Left ventricle myocardium inferior (tissue), 1 donor: ENCODE measurements around the gene YJEFN3. TPM values are rescaled to one million over a fixed set of nuclear protein-coding genes. Genes with fewer than 3 reads are reported as not detected.

Source experiments
- DNase-seq: peaks from one replicate; pipeline ENCODE4 v3.0.0-alpha.2; 2020
- H3K27ac ChIP-seq: fragments of 200-600 bp; replicated peaks from 2 replicates; pipeline ENCODE4 v1.8.0; 2021
- H3K27me3 ChIP-seq: fragments of 200-600 bp; 2 replicates; pipeline ENCODE4 v1.8.0; 2021; ENCODE audit warnings: low read depth
- H3K36me3 ChIP-seq: fragments of 200-600 bp; 2 replicates; pipeline ENCODE4 v1.8.0; 2021
- H3K4me1 ChIP-seq: fragments of 200-600 bp; 2 replicates; pipeline ENCODE4 v1.8.0; 2021
- H3K4me3 ChIP-seq: fragments of 200-600 bp; 2 replicates; pipeline ENCODE4 v1.8.0; 2021; ENCODE audit warnings: mild to moderate bottlenecking, moderate library complexity
- H3K9me3 ChIP-seq: fragments of 200-600 bp; replicated peaks from 2 replicates; pipeline ENCODE4 v1.8.0; 2021
- intact Hi-C: fragments of 100-400 bp; cut with micrococcal nuclease; formaldehyde crosslinking; loops from one replicate; pipeline ENCODE4 v1.11.0; 2022
- total RNA-seq: library from RNA; stranded (reverse); fragmentation: NEBNext Ultra II Directional; extraction: Animal tissue kit (Norgen Biotek cat#: 25700); gene quantifications from one replicate; pipeline ENCODE4 v1.2.1, GENCODE V29; 2021
- TF ChIP-seq, protein P1 (sequence below): fragments of 200-600 bp; IDR thresholded peaks from 2 replicates; pipeline ENCODE4 v1.8.0; 2021; ENCODE audit warnings: antibody characterized with exemption, mild to moderate bottlenecking, borderline replicate concordance
- donor health status: DM: no; HTN: yes; CAD: no; lungs with severe emphysema.

Gene YJEFN3
- total RNA-seq, 1 donor from 2014 or later, result 7.8 TPM

DNA sequence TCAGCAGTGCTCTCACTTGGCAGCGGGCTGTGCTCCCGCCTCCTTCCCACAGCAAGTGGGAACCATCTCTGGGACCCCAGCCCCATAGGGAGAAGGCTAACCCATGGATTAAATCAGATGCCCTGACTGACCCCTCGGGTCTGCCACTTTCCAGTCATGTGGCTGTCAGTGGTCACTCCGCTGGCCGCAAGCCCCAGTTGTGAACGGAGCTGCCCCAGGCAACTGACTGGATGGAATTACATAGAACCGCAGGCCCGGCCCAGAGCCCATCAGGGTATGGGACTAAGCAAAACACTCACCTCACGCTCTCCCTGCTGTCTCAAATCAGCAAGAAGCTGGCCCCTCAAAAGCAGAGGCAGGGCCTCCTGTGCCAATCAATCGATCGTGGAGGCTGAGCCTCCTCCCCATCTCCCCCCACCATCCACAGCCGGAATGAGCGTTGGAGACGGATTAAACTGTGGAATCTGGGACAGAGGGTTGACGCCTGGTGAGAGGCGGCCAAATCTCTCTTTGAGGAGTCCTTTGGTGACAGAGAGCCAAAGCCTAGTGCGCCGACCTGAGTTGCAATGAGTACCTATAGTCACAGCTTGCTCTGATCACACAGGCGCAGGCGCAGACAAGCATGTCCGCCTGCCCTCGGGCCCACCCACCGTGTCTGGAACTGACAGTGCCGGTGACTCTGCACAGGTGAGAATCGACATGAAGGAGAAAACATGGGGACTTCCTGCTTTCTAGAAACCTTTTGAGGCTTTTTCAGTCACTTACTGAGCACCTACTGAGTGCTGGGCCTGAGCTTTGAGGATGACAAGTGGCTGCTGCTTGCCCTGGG lies 51.0 kb downstream of the YJEFN3 start:
- H3K4me3 ChIP-seq, result no peak overlapping the region
- no peaks in the 10 kb centered on the region for H3K36me3 ChIP-seq
- intact Hi-C loops, result no loop called here
- H3K4me1 ChIP-seq, result no peaks in the 10 kb centered on the region
- no peak for DNase-seq
- no peaks in the 10 kb centered on the region for H3K27me3 ChIP-seq
- no peaks in the 10 kb centered on the region for H3K9me3 ChIP-seq
- TF ChIP-seq, protein P1, sequence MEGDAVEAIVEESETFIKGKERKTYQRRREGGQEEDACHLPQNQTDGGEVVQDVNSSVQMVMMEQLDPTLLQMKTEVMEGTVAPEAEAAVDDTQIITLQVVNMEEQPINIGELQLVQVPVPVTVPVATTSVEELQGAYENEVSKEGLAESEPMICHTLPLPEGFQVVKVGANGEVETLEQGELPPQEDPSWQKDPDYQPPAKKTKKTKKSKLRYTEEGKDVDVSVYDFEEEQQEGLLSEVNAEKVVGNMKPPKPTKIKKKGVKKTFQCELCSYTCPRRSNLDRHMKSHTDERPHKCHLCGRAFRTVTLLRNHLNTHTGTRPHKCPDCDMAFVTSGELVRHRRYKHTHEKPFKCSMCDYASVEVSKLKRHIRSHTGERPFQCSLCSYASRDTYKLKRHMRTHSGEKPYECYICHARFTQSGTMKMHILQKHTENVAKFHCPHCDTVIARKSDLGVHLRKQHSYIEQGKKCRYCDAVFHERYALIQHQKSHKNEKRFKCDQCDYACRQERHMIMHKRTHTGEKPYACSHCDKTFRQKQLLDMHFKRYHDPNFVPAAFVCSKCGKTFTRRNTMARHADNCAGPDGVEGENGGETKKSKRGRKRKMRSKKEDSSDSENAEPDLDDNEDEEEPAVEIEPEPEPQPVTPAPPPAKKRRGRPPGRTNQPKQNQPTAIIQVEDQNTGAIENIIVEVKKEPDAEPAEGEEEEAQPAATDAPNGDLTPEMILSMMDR, result no peak
- no peak overlapping the region for H3K27ac ChIP-seq

DNA sequence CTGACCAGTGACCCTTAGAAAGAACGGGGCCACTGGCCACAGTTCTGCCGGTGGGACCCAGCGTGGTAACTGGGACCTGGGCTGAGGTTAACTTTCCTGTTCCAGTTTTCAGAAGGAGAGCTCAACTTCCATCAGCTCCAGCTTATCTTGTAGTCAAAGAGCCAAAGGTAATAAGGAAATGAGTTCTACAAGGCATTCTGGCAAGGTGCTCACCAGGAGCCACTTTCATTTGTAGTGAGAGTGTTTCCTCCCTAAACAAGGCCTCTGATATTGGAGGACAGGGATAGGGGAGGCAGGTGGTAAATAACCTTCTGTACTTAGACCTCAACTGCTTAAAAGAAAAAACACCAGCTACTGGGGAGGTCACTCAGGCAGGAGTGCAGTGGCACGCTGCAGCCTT lies 51.7 kb downstream of the YJEFN3 start:
- no peak for DNase-seq
- TF ChIP-seq, protein P1, result no peak
- no peaks in the 10 kb centered on the region for H3K27me3 ChIP-seq

DNA sequence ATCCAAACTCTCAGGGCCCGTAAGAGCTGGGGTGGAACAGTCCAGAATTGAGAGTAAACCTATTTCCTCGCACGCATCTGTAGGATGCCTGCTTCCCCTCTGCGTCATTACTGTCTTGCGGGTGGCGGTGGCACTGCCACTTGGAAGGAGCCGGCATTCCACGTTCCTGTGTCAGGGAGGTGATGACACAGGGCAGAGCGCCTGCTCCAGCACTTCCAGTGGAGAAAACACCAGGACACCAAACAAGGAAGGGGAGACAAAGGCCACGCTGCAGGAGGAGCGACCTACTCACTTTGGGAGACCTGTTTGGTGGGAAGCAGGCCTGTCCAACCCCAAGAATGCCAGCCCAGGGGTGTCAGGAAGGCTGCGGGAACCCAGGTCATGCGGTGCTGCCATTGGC lies 52.7 kb downstream of the YJEFN3 start:
- H3K27ac ChIP-seq, result no peak overlapping the region
- DNase-seq, result no peak
- no peaks in the 10 kb centered on the region for H3K27me3 ChIP-seq
- no peak overlapping the region for H3K4me3 ChIP-seq
- intact Hi-C loops, result no loop called here
- H3K36me3 ChIP-seq, result no peaks in the 10 kb centered on the region
- H3K4me1 ChIP-seq, result no peaks in the 10 kb centered on the region
- TF ChIP-seq, protein P1, result no peak
- no peaks in the 10 kb centered on the region for H3K9me3 ChIP-seq

More for the DNA sequence above, 51.7 kb downstream of the YJEFN3 start:
- Histone ChIP-seq H3K4me3 (no peak overlapping the region), H3K27ac (no peak overlapping the region), H3K4me1 (no peaks in the 10 kb centered on the region), H3K9me3 (no peaks in the 10 kb centered on the region), H3K36me3 (no peaks in the 10 kb centered on the region)
- intact Hi-C loops, result no loop called here

DNA sequence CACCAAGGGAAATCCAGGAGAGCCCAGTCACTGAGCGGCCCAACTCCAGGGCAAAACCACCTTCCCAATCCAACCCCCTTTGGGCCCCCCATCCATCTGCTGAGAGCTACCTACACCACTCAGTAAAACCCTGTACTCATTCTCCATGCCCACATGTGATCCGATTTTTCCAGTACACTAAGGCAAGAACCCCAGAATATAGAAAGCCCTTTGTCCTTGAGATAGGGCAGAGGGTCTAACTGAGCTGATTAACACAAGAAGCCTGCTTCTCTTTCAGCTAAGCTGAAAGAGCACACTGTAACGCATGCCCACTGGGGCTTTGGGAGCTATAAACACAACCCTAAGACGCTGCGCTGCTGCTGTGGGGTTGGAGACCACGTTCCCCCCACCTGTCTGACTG lies 53.8 kb downstream of the YJEFN3 start:
- Histone ChIP-seq H3K9me3 (no peaks in the 10 kb centered on the region), H3K27me3 (no peaks in the 10 kb centered on the region), H3K36me3 (no peaks in the 10 kb centered on the region), H3K4me3 (no peak overlapping the region), H3K4me1 (no peaks in the 10 kb centered on the region), H3K27ac (no peak overlapping the region)
- intact Hi-C loops, result no loop called here
- TF ChIP-seq, protein P1, result no peak
- DNase-seq, result no peak

DNA sequence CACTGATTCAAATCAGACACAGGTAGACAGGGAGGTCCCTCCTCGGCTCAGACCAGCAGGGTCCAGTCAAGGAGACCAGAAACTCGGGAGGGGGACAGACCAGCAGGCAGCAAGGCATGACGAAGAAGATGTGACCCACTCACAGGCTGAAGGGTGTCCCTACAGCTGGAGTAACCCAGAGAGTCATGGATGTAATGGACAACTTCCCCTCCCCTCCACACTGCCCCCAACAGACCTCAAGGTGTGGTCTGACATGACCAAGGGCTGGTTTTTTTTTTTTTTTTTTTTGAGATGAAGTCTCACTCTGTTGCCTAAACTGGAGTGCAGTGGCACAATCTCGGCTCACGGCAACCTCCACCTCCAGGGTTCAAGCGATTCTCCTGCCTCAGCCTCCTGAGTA lies 55.6 kb downstream of the YJEFN3 start:
- Histone ChIP-seq H3K4me3 (no peak overlapping the region), H3K36me3 (no peaks in the 10 kb centered on the region), H3K9me3 (no peaks in the 10 kb centered on the region), H3K4me1 (no peaks in the 10 kb centered on the region), H3K27me3 (no peaks in the 10 kb centered on the region), H3K27ac (no peak overlapping the region)
- DNase-seq, result no peak
- intact Hi-C loops, result no loop called here
- TF ChIP-seq, protein P1, result no peak

Other genes with a start within 250 kb of the YJEFN3 start
- 44.7 TPM for gene SUGP1, start 208.4 kb upstream of the YJEFN3 start, total RNA-seq
- gene MAU2, start 208.1 kb upstream of the YJEFN3 start, total RNA-seq, result 33.0 TPM
- 24.1 TPM for gene GATAD2A, start 123.2 kb upstream of the YJEFN3 start, total RNA-seq
- gene TSSK6, start 13.4 kb upstream of the YJEFN3 start, total RNA-seq, result 0.77 TPM
- 1,029 TPM for gene NDUFA13, start 12.7 kb upstream of the YJEFN3 start, total RNA-seq
- 0.08 TPM for gene CILP2, start 9.4 kb downstream of the YJEFN3 start, total RNA-seq
- gene PBX4, start 89.8 kb downstream of the YJEFN3 start, total RNA-seq, result not detected
- gene LPAR2, start 99.3 kb downstream of the YJEFN3 start, total RNA-seq, result 0.88 TPM
- gene GMIP, start 114.7 kb downstream of the YJEFN3 start, total RNA-seq, result 3.0 TPM
- 16.5 TPM for gene ATP13A1, start 134.8 kb downstream of the YJEFN3 start, total RNA-seq
- gene ZNF101, start 139.9 kb downstream of the YJEFN3 start, total RNA-seq, result 4.2 TPM
- 3.7 TPM for gene ZNF14, start 204.2 kb downstream of the YJEFN3 start, total RNA-seq